Measurements from ENCODE around the gene MFAP4. TPM values are rescaled to one million over a fixed set of nuclear protein-coding genes. Genes with fewer than 3 reads are reported as not detected.

MFAP4 gene
- total RNA-seq, 1 experiment from 2014 or later = 0.15 TPM

DNA sequence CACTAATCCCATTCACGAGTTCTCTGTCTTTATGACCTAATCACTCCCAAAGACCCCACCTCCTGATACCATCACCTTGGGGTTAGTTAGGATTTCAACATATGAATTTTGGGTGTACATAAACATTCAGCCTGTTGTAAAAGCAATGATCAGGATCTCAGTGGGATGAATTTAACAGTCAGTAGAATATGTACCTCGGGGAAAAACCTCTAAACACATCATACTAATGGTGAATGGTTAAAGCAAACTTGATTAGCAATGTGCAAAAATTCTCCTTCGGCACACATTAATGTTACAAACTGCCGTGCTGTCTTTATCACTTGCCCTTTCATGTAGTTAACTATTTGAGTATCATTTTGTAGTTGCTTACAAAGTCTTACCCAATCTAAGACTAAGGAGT lies 34.2 kb upstream of the MFAP4 start:
- Histone ChIP-seq H3K4me2 (ENCODE audit: low read depth, low read length, poor library complexity, severe bottlenecking) (no peak overlapping the region), H3K27ac (ENCODE audit: low read length) (no peak overlapping the region), H3K27me3 (ENCODE audit: low read length) (no peaks in the 10 kb centered on the region), H3K4me3 (ENCODE audit: low read length) (no peak overlapping the region), H3K9ac (ENCODE audit: low read length) (no peak overlapping the region), H2AFZ (ENCODE audit: low read length) (no peak overlapping the region), H3K36me3 (ENCODE audit: insufficient read depth, low read length) (no peaks in the 10 kb centered on the region), H3K4me1 (ENCODE audit: low read length) (no peaks in the 10 kb centered on the region), H3K9me2 (replicated peaks; ENCODE audit: insufficient read depth, low read length) (no peaks in the 10 kb centered on the region), H4K20me1 (ENCODE audit: insufficient read depth, low read depth, low read length) (no peaks in the 10 kb centered on the region), H3K79me2 (ENCODE audit: low read length) (no peaks in the 10 kb centered on the region), H3K9me3 (ENCODE audit: low read length) (no peaks in the 10 kb centered on the region)
- no peak for DNase-seq

DNA sequence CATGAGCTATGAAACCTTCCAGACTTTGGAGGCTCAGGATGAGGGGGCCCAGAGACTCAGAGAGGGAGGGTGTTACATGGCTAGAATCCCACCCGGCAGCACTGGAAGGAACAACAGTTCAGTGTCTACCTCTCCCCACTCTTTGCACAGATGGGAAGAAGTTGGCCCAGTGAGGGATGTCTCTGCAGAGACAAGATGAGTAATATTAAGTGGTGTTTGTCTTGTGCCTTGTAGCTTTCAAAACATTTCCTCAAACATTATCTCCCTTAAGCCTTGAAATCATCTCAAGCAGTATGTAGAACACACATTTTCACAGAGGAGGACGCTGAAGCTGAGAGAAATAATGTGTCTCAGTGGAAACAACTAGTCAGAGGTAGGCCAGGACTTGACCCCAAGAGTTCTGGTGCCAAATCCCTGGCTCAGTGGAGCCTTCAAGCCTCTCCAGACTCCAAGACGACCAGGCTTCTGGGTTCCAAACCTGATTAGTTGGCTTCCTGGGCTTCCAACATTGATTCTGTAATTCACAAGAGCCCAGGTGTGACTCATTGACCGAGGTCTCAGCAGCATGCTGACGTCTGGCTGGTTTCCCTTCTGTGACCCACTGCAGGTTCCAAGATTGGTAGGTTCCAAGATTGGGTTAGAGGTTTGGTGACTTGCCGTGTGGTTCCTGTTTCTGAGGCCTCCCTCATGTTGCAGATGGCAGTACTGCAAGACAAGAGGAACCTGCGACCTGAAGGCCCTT lies 31.4 kb upstream of the MFAP4 start:
- H3K27ac ChIP-seq (ENCODE audit: low read length) = no peak overlapping the region
- no peak overlapping the region for H2AFZ ChIP-seq (ENCODE audit: low read length)
- no peaks in the 10 kb centered on the region for H3K9me3 ChIP-seq (ENCODE audit: low read length)
- no peak overlapping the region for H3K9ac ChIP-seq (ENCODE audit: low read length)
- H3K4me2 ChIP-seq (ENCODE audit: low read depth, low read length, poor library complexity, severe bottlenecking) = no peak overlapping the region
- H3K4me3 ChIP-seq (ENCODE audit: low read length) = no peak overlapping the region
- H4K20me1 ChIP-seq (ENCODE audit: insufficient read depth, low read depth, low read length) = no peaks in the 10 kb centered on the region
- no peaks in the 10 kb centered on the region for H3K27me3 ChIP-seq (ENCODE audit: low read length)
- H3K4me1 ChIP-seq (ENCODE audit: low read length) = no peaks in the 10 kb centered on the region
- peak; percentile 54 for DNase-seq
- H3K9me2 ChIP-seq (replicated peaks; ENCODE audit: insufficient read depth, low read length) = no peaks in the 10 kb centered on the region
- no peaks in the 10 kb centered on the region for H3K79me2 ChIP-seq (ENCODE audit: low read length)
- no peaks in the 10 kb centered on the region for H3K36me3 ChIP-seq (ENCODE audit: insufficient read depth, low read length)

DNA sequence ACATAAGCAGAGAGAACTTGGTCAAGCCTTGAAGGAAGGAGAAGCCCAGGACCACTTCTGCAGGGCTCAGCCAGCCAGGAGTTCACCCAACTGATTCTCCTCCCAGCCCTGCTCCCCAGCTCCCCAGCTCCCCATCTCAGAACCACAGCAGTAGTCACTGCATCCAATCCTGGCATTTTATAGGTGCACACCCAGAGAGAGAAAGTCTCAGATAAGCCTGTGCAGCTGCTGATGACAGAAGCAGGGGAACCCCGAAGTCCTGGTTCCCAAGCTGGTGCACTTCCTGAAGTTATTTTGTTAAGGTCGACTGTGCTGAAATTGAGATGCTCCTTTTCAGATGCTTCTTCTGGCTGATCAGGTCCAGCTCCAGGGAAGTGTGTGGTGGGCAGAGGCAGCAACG lies 30.6 kb upstream of the MFAP4 start:
- no peaks in the 10 kb centered on the region for H3K9me3 ChIP-seq (ENCODE audit: low read length)
- H3K4me2 ChIP-seq (ENCODE audit: low read depth, low read length, poor library complexity, severe bottlenecking) = no peak overlapping the region
- H3K9me2 ChIP-seq (replicated peaks; ENCODE audit: insufficient read depth, low read length) = no peaks in the 10 kb centered on the region
- H3K36me3 ChIP-seq (ENCODE audit: insufficient read depth, low read length) = no peaks in the 10 kb centered on the region
- H3K4me3 ChIP-seq (ENCODE audit: low read length) = no peak overlapping the region
- H2AFZ ChIP-seq (ENCODE audit: low read length) = no peak overlapping the region
- H3K79me2 ChIP-seq (ENCODE audit: low read length) = no peaks in the 10 kb centered on the region
- no peaks in the 10 kb centered on the region for H3K4me1 ChIP-seq (ENCODE audit: low read length)
- no peaks in the 10 kb centered on the region for H4K20me1 ChIP-seq (ENCODE audit: insufficient read depth, low read depth, low read length)
- H3K27me3 ChIP-seq (ENCODE audit: low read length) = no peaks in the 10 kb centered on the region
- DNase-seq = no peak
- no peak overlapping the region for H3K9ac ChIP-seq (ENCODE audit: low read length)
- H3K27ac ChIP-seq (ENCODE audit: low read length) = no peak overlapping the region

DNA sequence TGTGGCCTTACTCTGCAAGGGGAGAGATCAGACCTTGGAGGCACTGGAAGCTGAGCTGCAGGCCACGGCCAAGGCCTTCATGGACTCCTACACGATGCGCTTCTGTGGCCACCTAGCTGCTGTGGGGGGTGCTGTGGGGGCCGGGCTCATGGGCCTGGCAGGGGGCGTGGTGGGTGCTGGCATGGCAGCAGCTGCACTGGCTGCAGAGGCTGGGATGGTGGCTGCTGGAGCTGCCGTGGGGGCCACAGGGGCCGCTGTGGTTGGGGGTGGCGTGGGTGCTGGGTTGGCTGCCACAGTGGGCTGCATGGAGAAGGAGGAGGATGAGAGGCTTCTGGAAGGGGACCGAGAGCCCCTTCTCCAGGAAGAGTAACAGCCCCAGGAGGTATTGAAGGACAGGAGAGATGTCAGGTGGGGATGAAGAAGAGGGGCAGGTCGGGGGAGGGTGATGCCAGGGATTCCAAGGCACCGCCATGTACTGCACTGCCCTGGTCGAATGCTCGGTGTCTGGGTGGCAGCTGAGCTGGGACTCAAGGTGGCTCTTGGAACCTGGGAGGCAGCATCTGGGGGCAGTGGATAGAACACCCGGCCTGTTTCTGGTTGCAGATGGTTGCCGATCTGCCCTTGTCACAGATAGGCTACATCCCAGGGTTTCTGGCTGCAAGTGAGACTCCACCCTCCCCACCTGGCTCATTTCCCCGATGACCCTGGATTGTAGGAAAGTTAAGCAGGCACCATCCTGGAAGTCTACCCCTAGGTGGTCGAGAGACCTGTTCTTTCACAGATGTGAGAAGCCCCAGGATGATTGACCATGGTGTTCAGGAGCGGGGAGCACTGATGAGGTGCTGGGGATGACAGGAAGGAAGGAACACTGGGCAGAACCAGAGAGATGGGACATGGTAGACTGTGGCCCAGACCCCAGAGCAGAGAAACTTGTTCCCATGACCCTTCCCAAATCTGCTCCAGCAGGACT lies 29.1 kb upstream of the MFAP4 start:
- H4K20me1 ChIP-seq (ENCODE audit: insufficient read depth, low read depth, low read length) = no peaks in the 10 kb centered on the region
- no peaks in the 10 kb centered on the region for H3K4me1 ChIP-seq (ENCODE audit: low read length)
- no peak overlapping the region for H3K4me3 ChIP-seq (ENCODE audit: low read length)
- no peak overlapping the region for H2AFZ ChIP-seq (ENCODE audit: low read length)
- no peak for DNase-seq
- no peaks in the 10 kb centered on the region for H3K27me3 ChIP-seq (ENCODE audit: low read length)
- no peak overlapping the region for H3K4me2 ChIP-seq (ENCODE audit: low read depth, low read length, poor library complexity, severe bottlenecking)
- H3K9ac ChIP-seq (ENCODE audit: low read length) = no peak overlapping the region
- no peaks in the 10 kb centered on the region for H3K9me2 ChIP-seq (replicated peaks; ENCODE audit: insufficient read depth, low read length)
- H3K9me3 ChIP-seq (ENCODE audit: low read length) = no peaks in the 10 kb centered on the region
- H3K36me3 ChIP-seq (ENCODE audit: insufficient read depth, low read length) = no peaks in the 10 kb centered on the region
- no peak overlapping the region for H3K27ac ChIP-seq (ENCODE audit: low read length)
- H3K79me2 ChIP-seq (ENCODE audit: low read length) = no peaks in the 10 kb centered on the region

DNA sequence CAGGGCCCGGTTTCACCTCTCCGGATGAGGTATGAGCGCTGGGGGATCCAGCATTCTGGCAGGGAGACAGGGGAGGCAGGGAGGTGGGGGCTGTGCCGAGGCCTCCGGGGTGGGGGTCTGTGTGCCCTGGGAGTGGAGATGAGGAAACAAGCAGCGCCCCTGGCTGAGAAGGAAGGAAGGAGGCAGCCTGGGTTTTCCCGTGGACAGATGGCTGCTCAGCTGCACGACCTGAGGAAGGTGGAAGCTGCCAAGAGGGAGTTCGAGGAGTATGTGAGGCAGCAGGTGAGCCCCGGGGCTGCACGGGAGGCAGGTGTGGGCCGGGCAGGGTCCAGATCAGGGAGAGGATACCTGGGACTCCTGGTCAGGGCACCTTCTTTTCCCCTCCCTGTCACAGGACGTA lies 28.3 kb upstream of the MFAP4 start:
- no peaks in the 10 kb centered on the region for H3K27me3 ChIP-seq (ENCODE audit: low read length)
- no peak for DNase-seq
- H3K36me3 ChIP-seq (ENCODE audit: insufficient read depth, low read length) = no peaks in the 10 kb centered on the region
- H3K4me2 ChIP-seq (ENCODE audit: low read depth, low read length, poor library complexity, severe bottlenecking) = no peak overlapping the region
- H3K4me3 ChIP-seq (ENCODE audit: low read length) = no peak overlapping the region
- H3K9me2 ChIP-seq (replicated peaks; ENCODE audit: insufficient read depth, low read length) = no peaks in the 10 kb centered on the region
- H3K9ac ChIP-seq (ENCODE audit: low read length) = no peak overlapping the region
- H3K79me2 ChIP-seq (ENCODE audit: low read length) = no peaks in the 10 kb centered on the region
- H3K27ac ChIP-seq (ENCODE audit: low read length) = no peak overlapping the region
- H3K4me1 ChIP-seq (ENCODE audit: low read length) = no peaks in the 10 kb centered on the region
- no peak overlapping the region for H2AFZ ChIP-seq (ENCODE audit: low read length)
- no peaks in the 10 kb centered on the region for H4K20me1 ChIP-seq (ENCODE audit: insufficient read depth, low read depth, low read length)
- H3K9me3 ChIP-seq (ENCODE audit: low read length) = no peaks in the 10 kb centered on the region

DNA sequence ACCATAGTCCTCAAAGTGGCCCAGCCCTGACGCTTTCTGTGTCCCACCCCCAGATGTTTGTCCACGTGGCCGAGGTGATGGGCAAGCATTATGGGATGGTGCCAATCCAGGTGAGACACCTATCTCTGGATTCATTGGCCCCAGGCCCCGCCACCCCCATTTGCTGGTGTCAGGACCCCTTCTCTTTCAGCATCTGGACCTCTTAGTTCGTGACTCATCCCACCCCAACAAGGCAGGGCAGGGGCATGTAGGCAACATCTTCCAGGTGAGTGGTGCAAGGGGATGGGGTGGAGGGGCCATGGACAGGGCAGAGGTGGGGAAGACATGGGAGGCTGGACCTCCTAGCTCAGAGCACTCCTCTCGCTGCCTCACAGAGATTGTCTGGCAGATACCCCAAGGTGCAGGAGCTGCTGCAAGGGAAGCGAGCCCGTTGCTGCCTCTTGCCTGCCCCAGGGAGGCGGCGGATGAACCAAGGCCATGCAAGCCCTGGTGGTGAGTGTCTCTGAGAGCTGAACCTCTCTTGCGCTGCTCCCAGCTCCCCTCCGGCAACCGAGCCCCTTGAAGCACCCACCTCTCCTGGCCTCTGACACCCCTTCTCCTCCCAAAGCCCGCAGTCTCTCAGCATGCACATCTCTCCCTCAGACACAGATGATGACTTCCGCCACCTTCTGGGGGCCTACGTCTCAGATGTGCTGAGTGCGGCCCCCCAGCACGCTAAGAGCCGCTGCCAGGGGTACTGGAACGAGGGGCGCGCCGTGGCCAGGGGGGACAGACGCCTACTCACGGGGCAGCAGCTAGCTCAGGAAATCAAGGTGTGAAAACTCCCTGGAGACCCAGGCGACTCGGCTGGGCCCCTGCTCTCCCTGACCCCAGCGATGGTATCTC lies 27.6 kb upstream of the MFAP4 start:
- H3K9me2 ChIP-seq (replicated peaks; ENCODE audit: insufficient read depth, low read length) = no peaks in the 10 kb centered on the region
- H3K4me2 ChIP-seq (ENCODE audit: low read depth, low read length, poor library complexity, severe bottlenecking) = no peak overlapping the region
- no peaks in the 10 kb centered on the region for H3K9me3 ChIP-seq (ENCODE audit: low read length)
- no peak overlapping the region for H3K9ac ChIP-seq (ENCODE audit: low read length)
- no peak for DNase-seq
- no peaks in the 10 kb centered on the region for H3K79me2 ChIP-seq (ENCODE audit: low read length)
- H3K27ac ChIP-seq (ENCODE audit: low read length) = no peak overlapping the region
- no peak overlapping the region for H2AFZ ChIP-seq (ENCODE audit: low read length)
- no peaks in the 10 kb centered on the region for H3K36me3 ChIP-seq (ENCODE audit: insufficient read depth, low read length)
- H4K20me1 ChIP-seq (ENCODE audit: insufficient read depth, low read depth, low read length) = no peaks in the 10 kb centered on the region
- no peaks in the 10 kb centered on the region for H3K27me3 ChIP-seq (ENCODE audit: low read length)
- H3K4me1 ChIP-seq (ENCODE audit: low read length) = no peaks in the 10 kb centered on the region
- H3K4me3 ChIP-seq (ENCODE audit: low read length) = no peak overlapping the region

DNA sequence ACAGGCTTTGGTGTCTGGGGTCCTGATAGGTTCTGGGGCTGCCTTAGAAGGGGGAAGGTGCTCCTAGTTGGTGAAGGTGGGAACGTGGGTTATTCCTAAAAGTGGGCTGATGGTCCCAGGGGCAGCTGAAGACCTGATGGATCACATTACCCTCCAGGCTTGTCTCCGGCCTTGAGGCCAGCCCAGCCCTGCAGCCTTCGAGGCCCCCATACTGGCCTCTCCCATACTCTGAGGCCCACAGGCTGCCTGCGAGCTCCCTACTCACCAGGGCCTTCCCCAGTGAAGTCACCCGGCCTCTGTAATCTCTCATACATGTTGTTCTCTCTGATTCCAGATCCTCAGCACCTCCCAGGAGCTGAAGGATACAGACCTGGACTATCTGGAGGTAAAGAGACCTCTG lies 26.8 kb upstream of the MFAP4 start:
- Histone ChIP-seq H3K9ac (ENCODE audit: low read length) (no peak overlapping the region), H3K4me2 (ENCODE audit: low read depth, low read length, poor library complexity, severe bottlenecking) (no peak overlapping the region), H2AFZ (ENCODE audit: low read length) (no peak overlapping the region), H3K27ac (ENCODE audit: low read length) (no peak overlapping the region), H3K27me3 (ENCODE audit: low read length) (no peaks in the 10 kb centered on the region), H4K20me1 (ENCODE audit: insufficient read depth, low read depth, low read length) (no peaks in the 10 kb centered on the region), H3K79me2 (ENCODE audit: low read length) (no peaks in the 10 kb centered on the region), H3K4me1 (ENCODE audit: low read length) (no peaks in the 10 kb centered on the region), H3K36me3 (ENCODE audit: insufficient read depth, low read length) (no peaks in the 10 kb centered on the region), H3K9me3 (ENCODE audit: low read length) (no peaks in the 10 kb centered on the region), H3K9me2 (replicated peaks; ENCODE audit: insufficient read depth, low read length) (no peaks in the 10 kb centered on the region), H3K4me3 (ENCODE audit: low read length) (no peak overlapping the region)
- DNase-seq = no peak

DNA sequence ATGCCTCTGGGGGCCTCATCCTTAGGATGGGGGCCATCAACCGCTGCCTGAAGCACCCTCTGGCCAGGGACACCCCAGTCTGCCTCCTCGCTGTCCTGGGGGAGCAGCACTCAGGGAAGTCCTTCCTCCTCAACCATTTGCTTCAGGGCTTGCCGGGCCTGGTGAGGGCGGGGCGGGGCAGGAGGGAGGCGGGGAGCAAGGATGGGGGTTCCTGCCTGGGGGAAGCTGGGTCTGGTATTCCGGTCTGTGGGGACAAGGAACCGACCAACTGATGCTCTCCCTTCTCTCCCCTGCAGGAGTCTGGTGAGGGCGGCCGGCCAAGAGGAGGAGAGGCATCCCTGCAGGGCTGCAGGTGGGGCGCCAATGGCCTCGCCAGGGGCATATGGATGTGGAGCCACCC lies 26.0 kb upstream of the MFAP4 start:
- Histone ChIP-seq H3K9me3 (ENCODE audit: low read length) (no peaks in the 10 kb centered on the region), H3K9me2 (replicated peaks; ENCODE audit: insufficient read depth, low read length) (no peaks in the 10 kb centered on the region), H3K27me3 (ENCODE audit: low read length) (no peaks in the 10 kb centered on the region), H4K20me1 (ENCODE audit: insufficient read depth, low read depth, low read length) (no peaks in the 10 kb centered on the region), H3K4me3 (ENCODE audit: low read length) (no peak overlapping the region), H3K79me2 (ENCODE audit: low read length) (no peaks in the 10 kb centered on the region), H3K27ac (ENCODE audit: low read length) (no peak overlapping the region), H3K9ac (ENCODE audit: low read length) (no peak overlapping the region), H3K36me3 (ENCODE audit: insufficient read depth, low read length) (no peaks in the 10 kb centered on the region), H3K4me1 (ENCODE audit: low read length) (no peaks in the 10 kb centered on the region), H3K4me2 (ENCODE audit: low read depth, low read length, poor library complexity, severe bottlenecking) (no peak overlapping the region), H2AFZ (ENCODE audit: low read length) (no peak overlapping the region)
- DNase-seq = no peak
